ENCODE measurements around the gene CX3CR1. TPM values are rescaled to one million over a fixed set of nuclear protein-coding genes. Genes with fewer than 3 reads are reported as not detected.

Gene CX3CR1
- total RNA-seq, 4 donors from 2014 or later = 0.35 to 0.57 (median 0.44) TPM; not detected in 1

DNA sequence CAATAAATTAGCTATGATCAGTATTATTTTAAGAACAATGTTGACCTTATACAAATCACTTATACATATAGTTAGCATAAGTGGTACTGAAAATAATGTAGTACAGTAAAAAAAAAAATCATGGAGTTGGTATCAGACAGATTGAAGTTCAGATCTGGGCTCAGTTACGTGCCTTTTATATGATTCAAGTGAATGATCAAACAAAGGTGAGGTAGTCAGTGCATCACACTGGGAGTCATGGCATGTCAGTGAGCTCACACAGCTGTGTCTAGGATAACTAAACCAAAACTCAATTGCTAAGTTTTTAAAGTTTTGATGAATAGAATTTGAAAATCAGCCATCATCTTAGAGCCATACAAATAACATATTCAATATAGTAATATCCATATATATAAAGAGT is 38.5 kb upstream of the CX3CR1 start:
- no peak for DNase-seq
- Histone ChIP-seq H3K27me3 (no peaks in the 10 kb centered on the region), H3K36me3 (no peaks in the 10 kb centered on the region), H3K4me3 (no peak overlapping the region), H3K4me1 (no peaks in the 10 kb centered on the region), H3K27ac (no peak overlapping the region), H3K9me3 (no peaks in the 10 kb centered on the region)
- intact Hi-C loops (cut with DNase I) = no loop called here
- WGBS, 2 donors = 58 to 65% methylated on average over 1 of the region's 1 CpG
- no peak for TF ChIP-seq POLR2A (IDR thresholded peaks at IDR 0.05)
- TF ChIP-seq, protein P1, sequence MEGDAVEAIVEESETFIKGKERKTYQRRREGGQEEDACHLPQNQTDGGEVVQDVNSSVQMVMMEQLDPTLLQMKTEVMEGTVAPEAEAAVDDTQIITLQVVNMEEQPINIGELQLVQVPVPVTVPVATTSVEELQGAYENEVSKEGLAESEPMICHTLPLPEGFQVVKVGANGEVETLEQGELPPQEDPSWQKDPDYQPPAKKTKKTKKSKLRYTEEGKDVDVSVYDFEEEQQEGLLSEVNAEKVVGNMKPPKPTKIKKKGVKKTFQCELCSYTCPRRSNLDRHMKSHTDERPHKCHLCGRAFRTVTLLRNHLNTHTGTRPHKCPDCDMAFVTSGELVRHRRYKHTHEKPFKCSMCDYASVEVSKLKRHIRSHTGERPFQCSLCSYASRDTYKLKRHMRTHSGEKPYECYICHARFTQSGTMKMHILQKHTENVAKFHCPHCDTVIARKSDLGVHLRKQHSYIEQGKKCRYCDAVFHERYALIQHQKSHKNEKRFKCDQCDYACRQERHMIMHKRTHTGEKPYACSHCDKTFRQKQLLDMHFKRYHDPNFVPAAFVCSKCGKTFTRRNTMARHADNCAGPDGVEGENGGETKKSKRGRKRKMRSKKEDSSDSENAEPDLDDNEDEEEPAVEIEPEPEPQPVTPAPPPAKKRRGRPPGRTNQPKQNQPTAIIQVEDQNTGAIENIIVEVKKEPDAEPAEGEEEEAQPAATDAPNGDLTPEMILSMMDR (IDR thresholded peaks at IDR 0.05) = no peak

DNA sequence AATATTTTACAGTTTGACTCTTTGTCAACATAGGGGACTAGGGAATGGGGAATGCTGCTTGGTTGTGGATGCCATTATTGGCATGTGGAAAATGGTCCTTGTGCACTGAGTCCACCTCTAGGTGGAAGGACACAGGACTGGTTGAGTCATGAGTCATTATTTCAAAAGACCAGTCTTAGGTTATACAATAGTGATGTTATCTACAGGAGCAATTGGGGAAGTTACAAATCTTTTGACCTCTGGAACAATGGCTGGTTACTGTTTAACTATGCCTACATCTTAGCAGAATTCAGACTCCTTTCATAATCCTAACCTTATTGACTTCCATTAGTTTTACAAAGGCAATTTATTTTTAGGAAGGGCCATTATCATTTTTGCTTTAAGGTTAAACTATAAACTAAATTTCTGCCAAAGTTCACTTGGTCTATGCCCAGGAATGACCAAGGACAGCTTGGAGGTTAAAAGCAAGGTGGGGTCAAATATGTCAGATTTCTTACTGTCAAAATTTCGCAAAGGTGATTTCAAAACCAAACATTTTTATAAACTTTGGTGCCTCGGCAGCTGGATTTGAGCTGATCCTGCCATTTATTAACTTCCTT is 37.8 kb upstream of the CX3CR1 start:
- no peak for DNase-seq
- H3K27ac ChIP-seq = no peak overlapping the region

GRCh38 chr3:39315420-39315819 is 35.6 kb upstream of the CX3CR1 start:
- 65 to 86% methylated on average over 1 of the region's 1 CpG for WGBS, 2 donors
- intact Hi-C loops (cut with DNase I) = no loop called here
- TF ChIP-seq POLR2A (IDR thresholded peaks at IDR 0.05) = no peak
- TF ChIP-seq, protein P1 (IDR thresholded peaks at IDR 0.05) = no peak
- Histone ChIP-seq H3K27me3 (no peaks in the 10 kb centered on the region), H3K27ac (no peak overlapping the region), H3K4me3 (no peak overlapping the region), H3K36me3 (no peaks in the 10 kb centered on the region), H3K9me3 (no peaks in the 10 kb centered on the region), H3K4me1 (no peaks in the 10 kb centered on the region)
- DNase-seq = no peak

More for the DNA sequence above, 37.8 kb upstream of the CX3CR1 start:
- TF ChIP-seq, protein P1 (IDR thresholded peaks at IDR 0.05) = no peak
- no peak for TF ChIP-seq POLR2A (IDR thresholded peaks at IDR 0.05)
- Histone ChIP-seq H3K9me3 (no peaks in the 10 kb centered on the region), H3K4me1 (no peaks in the 10 kb centered on the region), H3K27me3 (no peaks in the 10 kb centered on the region), H3K4me3 (no peak overlapping the region), H3K36me3 (no peaks in the 10 kb centered on the region)
- intact Hi-C loops (cut with DNase I) = no loop called here
- WGBS, 2 donors = 48 to 63% methylated on average over 2 of the region's 2 CpGs

DNA sequence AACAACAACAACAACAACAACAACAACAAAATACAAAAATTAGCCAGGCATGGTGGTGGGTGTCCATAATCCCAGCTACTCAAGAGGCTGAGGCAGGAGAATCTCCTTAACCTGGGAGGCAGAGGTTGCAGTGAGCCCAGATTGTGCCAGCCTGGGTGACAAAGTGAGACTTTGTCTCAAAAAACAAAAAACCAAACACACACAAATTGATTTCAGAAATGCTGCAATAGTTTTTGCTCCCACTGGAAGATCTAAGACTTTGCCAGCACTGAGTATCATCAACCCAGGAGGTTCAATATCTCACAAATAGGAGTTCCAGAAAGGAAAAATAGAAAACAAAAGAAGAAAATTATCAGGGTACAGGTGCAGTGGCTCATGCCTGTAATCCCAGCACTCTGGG is 33.5 kb upstream of the CX3CR1 start:
- H3K27ac ChIP-seq = no peak overlapping the region
- H3K9me3 ChIP-seq = no peaks in the 10 kb centered on the region
- TF ChIP-seq, protein P1 (IDR thresholded peaks at IDR 0.05) = no peak
- TF ChIP-seq POLR2A (IDR thresholded peaks at IDR 0.05) = no peak
- no peak overlapping the region for H3K4me3 ChIP-seq
- H3K27me3 ChIP-seq = no peaks in the 10 kb centered on the region
- no peaks in the 10 kb centered on the region for H3K4me1 ChIP-seq
- H3K36me3 ChIP-seq = no peaks in the 10 kb centered on the region
- no peak for DNase-seq
- intact Hi-C loops (cut with DNase I) = no loop called here

DNA sequence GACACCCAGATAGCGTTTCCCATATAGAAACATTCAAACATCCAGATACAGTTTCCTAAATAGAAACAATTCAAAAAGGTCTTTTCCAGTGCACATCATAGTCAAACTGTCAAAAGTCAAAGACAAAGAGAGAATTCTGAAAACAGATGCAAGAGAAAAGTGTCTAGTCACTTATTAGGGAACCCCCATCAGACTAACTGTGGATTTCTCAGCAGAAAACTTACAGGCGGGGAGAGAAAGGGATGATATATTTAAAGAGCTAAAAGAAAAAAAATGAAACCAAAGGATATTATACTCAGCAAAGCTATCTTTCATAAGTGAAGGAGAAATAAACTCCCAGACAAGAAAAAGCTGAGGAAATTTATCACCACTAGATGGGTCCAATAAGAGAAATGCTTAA is 22.3 kb upstream of the CX3CR1 start:
- TF ChIP-seq, protein P1 (IDR thresholded peaks at IDR 0.05) = no peak
- no peak for TF ChIP-seq POLR2A (IDR thresholded peaks at IDR 0.05)
- Histone ChIP-seq H3K27me3 (peaks cover 0 to 4% (median 0%) of the 10 kb centered on the region in 4 donors), H3K27ac (no peak overlapping the region), H3K36me3 (no peaks in the 10 kb centered on the region), H3K9me3 (peaks cover 0 to 33% (median 0%) of the 10 kb centered on the region in 3 donors), H3K4me3 (no peak overlapping the region), H3K4me1 (no peaks in the 10 kb centered on the region)
- DNase-seq = no peak
- 88 to 96% methylated on average over 2 of the region's 2 CpGs for WGBS, 2 donors
- intact Hi-C loops (cut with DNase I) = no loop called here
